Osteoblast (primary cell): ENCODE results near the gene EIF2D. TPM values are rescaled to one million over a fixed set of nuclear protein-coding genes. Genes with fewer than 3 reads are reported as not detected.

Experiments used
- DNase-seq: peaks from one replicate; pipeline ENCODE4 v3.0.0; 2011; ENCODE audit warnings: low spot score, mixed read lengths; ENCODE audit not compliant: insufficient read length; ENCODE audit errors: missing footprints
- H2AFZ ChIP-seq: 2 replicates; pipeline ENCODE4 v1.6.0; 2011; ENCODE audit warnings: mild to moderate bottlenecking, low read length
- H3K27ac ChIP-seq: 2 replicates; pipeline ENCODE4 v1.5.1; 2011; ENCODE audit warnings: mild to moderate bottlenecking, low read depth, low read length, moderate library complexity
- H3K27me3 ChIP-seq: 2 replicates; pipeline ENCODE4 v1.6.0; 2012; ENCODE audit warnings: mild to moderate bottlenecking, control low read depth, inconsistent platforms, low read length, moderate library complexity; ENCODE audit not compliant: insufficient read depth
- H3K36me3 ChIP-seq: 2 replicates; pipeline ENCODE4 v1.5.1; 2011; ENCODE audit warnings: mild to moderate bottlenecking, low read length, control low read depth, moderate library complexity; ENCODE audit not compliant: insufficient read depth
- H3K4me1 ChIP-seq: 2 replicates; pipeline ENCODE4 v1.5.1; 2011; ENCODE audit warnings: mild to moderate bottlenecking, low read length, control low read depth, moderate library complexity; ENCODE audit not compliant: insufficient read depth
- H3K4me2 ChIP-seq: 2 replicates; pipeline ENCODE4 v1.6.0; 2011; ENCODE audit warnings: mild to moderate bottlenecking, low read length; ENCODE audit not compliant: insufficient read depth
- H3K4me3 ChIP-seq: fragments of 200-600 bp; sonication (generic); 3 replicates; pipeline ENCODE4 v1.5.1; 2012; ENCODE audit warnings: mild to moderate bottlenecking, low read length, inconsistent platforms; ENCODE audit not compliant: insufficient read depth
- H3K79me2 ChIP-seq: 2 replicates; pipeline ENCODE4 v1.6.0; 2012; ENCODE audit warnings: mild to moderate bottlenecking, low read length, control low read depth, inconsistent platforms; ENCODE audit not compliant: insufficient read depth
- H3K9me3 ChIP-seq: 2 replicates; pipeline ENCODE4 v1.5.1; 2011; ENCODE audit warnings: low read depth, low read length, control low read depth
- H4K20me1 ChIP-seq: 2 replicates; pipeline ENCODE4 v1.6.0; 2012; ENCODE audit warnings: mild to moderate bottlenecking, low read length, control low read depth; ENCODE audit not compliant: insufficient read depth
- total RNA-seq: library from RNA; depleted of rRNA; stranded (reverse); fragments of >200 nt; gene quantifications from 2 replicates; pipeline ENCODE4 v1.2.3, GENCODE V29; 2012
- TF ChIP-seq, protein P1 (sequence below): IDR thresholded peaks from 2 replicates; pipeline ENCODE4 v1.5.1; 2011; ENCODE audit warnings: mild to moderate bottlenecking, low read depth, low read length, moderate library complexity; ENCODE audit errors: extremely low read depth

The EIF2D gene, protein sequence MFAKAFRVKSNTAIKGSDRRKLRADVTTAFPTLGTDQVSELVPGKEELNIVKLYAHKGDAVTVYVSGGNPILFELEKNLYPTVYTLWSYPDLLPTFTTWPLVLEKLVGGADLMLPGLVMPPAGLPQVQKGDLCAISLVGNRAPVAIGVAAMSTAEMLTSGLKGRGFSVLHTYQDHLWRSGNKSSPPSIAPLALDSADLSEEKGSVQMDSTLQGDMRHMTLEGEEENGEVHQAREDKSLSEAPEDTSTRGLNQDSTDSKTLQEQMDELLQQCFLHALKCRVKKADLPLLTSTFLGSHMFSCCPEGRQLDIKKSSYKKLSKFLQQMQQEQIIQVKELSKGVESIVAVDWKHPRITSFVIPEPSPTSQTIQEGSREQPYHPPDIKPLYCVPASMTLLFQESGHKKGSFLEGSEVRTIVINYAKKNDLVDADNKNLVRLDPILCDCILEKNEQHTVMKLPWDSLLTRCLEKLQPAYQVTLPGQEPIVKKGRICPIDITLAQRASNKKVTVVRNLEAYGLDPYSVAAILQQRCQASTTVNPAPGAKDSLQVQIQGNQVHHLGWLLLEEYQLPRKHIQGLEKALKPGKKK
- total RNA-seq, result 52.8 and 53.6 TPM in 2 replicates

DNA sequence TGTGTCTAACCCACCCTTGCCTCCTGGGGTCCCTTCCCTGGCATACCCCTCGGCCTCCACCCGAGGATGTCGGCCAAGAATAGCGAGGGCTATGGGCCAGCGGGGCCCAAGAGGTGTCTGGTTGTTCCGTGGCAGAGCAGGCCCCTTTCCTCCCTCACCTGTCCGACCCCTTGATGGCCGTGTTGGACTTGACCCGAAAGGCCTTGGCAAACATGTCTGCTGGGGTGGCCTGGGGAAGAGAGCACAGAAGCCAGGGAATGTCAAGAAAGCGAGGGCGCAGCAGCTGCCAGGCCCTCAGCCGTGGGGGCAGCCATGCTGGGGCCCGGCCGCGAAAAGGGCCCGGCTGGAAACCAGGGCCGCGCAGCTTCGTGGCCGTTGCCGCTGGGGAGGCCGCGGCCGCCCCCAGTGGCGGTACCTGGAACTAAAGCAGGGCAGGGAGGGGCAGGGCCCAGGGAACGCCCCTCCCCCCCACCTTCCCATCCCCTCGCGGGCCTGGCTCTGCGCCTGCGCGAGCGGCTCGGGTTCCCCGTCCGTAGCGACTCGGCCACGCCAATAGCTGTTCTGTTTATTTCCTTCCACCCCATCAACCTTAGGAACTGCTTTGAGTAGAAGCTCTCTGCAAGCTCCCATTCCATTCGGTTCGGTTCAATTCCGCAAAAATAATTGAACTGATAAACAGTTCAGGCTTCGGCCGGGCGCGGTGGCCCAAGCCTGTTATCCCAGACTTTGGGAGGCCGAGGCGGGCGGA lies at the start of gene EIF2D:
Gene EIF2D (minus strand): TSS at position 337 of the 748 bp plus-strand sequence. CDS start 123 bp downstream, at position 214.
- H4K20me1 ChIP-seq, result no peaks in the 10 kb centered on the region
- H3K4me1 ChIP-seq, result peaks cover 10% of the 10 kb centered on the region
- peaks cover 15% of the 10 kb centered on the region for H3K79me2 ChIP-seq
- DNase-seq, result peak; percentile 99
- peak within 1 kb of the TSS; percentile 93 for H2AFZ ChIP-seq
- H3K36me3 ChIP-seq, result peaks cover 11% of the 10 kb centered on the region
- H3K4me2 ChIP-seq, result peak within 1 kb of the TSS; percentile 92
- H3K27me3 ChIP-seq, result peaks cover 13% of the 10 kb centered on the region
- H3K4me3 ChIP-seq, result peak within 1 kb of the TSS; percentile 83
- TF ChIP-seq, protein P1, sequence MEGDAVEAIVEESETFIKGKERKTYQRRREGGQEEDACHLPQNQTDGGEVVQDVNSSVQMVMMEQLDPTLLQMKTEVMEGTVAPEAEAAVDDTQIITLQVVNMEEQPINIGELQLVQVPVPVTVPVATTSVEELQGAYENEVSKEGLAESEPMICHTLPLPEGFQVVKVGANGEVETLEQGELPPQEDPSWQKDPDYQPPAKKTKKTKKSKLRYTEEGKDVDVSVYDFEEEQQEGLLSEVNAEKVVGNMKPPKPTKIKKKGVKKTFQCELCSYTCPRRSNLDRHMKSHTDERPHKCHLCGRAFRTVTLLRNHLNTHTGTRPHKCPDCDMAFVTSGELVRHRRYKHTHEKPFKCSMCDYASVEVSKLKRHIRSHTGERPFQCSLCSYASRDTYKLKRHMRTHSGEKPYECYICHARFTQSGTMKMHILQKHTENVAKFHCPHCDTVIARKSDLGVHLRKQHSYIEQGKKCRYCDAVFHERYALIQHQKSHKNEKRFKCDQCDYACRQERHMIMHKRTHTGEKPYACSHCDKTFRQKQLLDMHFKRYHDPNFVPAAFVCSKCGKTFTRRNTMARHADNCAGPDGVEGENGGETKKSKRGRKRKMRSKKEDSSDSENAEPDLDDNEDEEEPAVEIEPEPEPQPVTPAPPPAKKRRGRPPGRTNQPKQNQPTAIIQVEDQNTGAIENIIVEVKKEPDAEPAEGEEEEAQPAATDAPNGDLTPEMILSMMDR, result peak; percentile 78
- H3K9me3 ChIP-seq, result no peaks in the 10 kb centered on the region
- H3K27ac ChIP-seq, result peak within 1 kb of the TSS; percentile 89

DNA sequence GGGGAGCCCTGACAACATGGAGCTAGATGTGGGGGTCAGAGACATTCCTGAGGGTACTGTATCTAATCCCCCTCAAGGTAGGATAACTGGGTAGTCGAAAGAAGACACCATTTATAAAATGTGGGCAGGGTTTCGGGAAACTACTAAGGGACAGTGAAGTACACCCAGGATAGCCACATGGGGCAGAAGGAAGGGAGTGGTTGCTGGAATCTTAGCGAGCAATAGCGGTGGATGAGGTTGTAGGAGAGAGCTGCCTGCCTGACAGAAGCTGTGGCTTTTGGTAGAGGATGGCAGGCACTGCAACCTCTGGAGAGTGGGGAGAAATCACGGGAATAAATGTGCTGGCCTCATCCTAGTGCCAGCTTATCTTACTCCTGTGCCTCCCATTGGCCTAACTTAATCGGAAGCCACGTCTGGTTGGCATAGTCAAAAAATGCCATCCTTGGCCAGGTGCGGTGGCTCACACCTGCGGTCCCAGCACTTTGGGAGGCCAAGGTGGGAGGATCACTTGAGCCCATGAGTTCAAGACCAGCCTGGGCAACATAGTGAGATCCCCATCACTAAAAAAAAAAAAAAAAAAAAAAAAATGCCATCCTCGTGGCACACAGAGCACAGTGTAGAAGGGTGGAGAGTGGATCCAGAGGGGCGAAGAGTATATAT lies 49.0 kb upstream of the EIF2D start:
- H2AFZ ChIP-seq, result no peak overlapping the region
- H3K4me3 ChIP-seq, result no peak overlapping the region
- H3K27me3 ChIP-seq, result peaks cover 26% of the 10 kb centered on the region
- no peaks in the 10 kb centered on the region for H3K36me3 ChIP-seq
- H3K27ac ChIP-seq, result no peak overlapping the region
- H3K4me2 ChIP-seq, result no peak overlapping the region
- TF ChIP-seq, protein P1, result no peak
- DNase-seq, result no peak
- H4K20me1 ChIP-seq, result no peaks in the 10 kb centered on the region
- H3K79me2 ChIP-seq, result no peaks in the 10 kb centered on the region
- H3K9me3 ChIP-seq, result no peaks in the 10 kb centered on the region
- peaks cover 10% of the 10 kb centered on the region for H3K4me1 ChIP-seq

DNA sequence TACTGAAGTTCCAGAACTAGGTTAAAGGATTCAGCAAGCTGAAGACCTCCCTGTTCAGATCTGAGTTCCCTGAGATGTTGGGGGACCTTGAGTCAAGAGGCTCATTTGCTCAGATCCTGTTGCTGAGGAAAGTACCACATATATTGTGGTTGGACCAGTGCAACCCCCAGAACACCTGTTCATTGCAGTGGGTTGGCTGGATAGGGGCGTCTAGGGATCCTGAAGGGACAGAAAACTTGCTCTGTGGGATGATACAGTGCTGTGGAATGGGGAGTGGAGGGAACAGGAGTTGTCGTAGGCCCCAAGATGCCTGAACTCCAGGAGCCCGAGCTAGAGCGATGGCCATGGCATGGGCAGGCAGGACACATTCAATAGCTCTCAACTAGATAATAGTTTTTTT lies 47.9 kb upstream of the EIF2D start:
- H3K4me2 ChIP-seq, result no peak overlapping the region
- peaks cover 13% of the 10 kb centered on the region for H3K4me1 ChIP-seq
- no peaks in the 10 kb centered on the region for H4K20me1 ChIP-seq
- no peaks in the 10 kb centered on the region for H3K9me3 ChIP-seq
- no peak for DNase-seq
- no peak overlapping the region for H3K4me3 ChIP-seq
- no peaks in the 10 kb centered on the region for H3K36me3 ChIP-seq
- TF ChIP-seq, protein P1, result no peak
- no peak overlapping the region for H2AFZ ChIP-seq
- no peaks in the 10 kb centered on the region for H3K79me2 ChIP-seq
- H3K27me3 ChIP-seq, result peaks cover 23% of the 10 kb centered on the region
- H3K27ac ChIP-seq, result no peak overlapping the region
